OCI-M2 (cell line): Measurements from ENCODE around the gene ZNF45.
"Not testable (repeated sequence)": the region's sequence is repeated elsewhere in the genome, so short reads cannot be mapped to it uniquely, and the experiment has no call there.

Source experiments
- DNase-seq: peaks from one replicate; lab custom pipeline; 2025; ENCODE audit not compliant: unreplicated experiment; lab: John Stamatoyannopoulos, UW

ZNF45 gene

DNA sequence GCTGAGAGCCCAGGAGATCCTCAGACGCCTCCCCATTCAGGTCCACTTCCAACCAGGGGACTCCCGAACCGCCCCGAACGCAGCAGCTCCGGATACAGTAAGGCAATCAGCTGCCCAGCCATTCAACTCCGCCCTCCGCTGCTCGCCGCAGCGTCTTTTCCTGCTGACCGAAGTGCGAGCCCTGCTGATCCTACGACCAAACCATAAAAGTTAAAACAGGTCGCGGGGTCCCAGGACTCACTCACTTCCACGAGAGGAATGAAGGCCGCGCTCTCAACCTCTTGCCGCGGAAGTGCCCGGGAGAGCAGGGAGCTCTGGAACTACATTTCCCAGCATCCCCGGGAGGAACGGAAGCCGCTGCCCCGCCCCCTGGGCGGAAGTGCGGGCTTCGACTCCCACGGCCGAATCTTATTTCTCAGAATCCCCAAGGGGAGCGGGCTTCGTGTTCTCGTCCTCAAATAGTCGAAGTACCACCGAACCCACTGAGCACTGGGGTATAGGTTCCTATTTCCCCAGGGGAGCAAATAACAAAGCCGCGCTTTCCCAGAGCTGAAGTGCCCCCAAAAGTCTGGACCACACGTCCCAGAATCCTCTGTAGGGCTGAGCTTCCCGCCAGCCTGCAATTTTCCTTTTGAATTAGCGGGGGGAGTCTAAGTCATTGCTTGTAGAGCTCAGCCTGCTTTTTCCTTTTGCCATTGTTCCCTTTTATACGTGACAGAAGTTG lies at the start of gene ZNF45:
TSS of gene ZNF45 (minus strand) at position 298 of the 724 bp plus-strand sequence. CDS start 13,097 bp downstream, outside the sequence.
- peak; percentile 84 for DNase-seq

GRCh38 chr19:43984687-43985000 lies 49.6 kb upstream of the ZNF45 start:
- no peak for DNase-seq

DNA sequence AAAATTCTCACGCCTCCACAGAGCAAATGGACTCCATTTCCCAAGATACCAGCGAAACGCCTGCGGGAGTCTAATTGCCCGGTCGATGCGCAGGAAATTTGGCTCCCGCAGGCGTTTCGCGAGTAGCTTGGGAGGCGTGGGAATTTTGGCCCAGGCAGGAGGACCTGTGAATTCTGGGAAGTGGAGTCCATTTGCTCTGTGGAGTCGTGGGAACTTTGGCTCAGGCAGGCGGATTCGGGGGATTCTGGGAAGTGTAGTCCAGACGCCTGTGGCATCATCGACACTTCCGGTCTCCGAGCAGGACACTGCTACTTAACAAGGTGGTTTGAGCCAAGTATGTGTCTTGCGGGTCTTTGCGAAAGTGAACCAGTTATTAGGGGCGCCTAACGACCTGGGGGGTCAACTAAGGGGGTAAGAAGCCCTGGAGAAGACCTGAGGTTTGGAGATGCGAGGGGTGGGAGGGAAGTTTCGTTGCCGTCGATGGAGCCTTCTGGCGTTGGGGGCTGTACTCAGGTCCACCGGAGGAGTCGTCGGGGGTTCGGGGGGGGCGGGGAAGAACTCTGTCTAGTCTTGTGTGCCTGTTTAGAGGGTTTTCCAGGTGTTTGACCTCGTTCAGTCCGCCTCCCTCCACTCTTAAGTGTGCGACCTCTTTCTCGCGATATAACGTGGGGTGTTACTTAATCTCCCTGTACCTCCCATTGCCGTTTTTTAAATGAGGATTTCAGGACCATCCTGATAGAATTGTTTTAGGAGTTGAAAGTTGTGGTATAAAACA lies 49.0 kb upstream of the ZNF45 start, which contains the start of gene ZNF155:
TSS of gene ZNF155 (plus strand) at position 277 of the 775 bp plus-strand sequence. CDS start 4,356 bp downstream, outside the sequence.
- peak; percentile 80 for DNase-seq

GRCh38 chr19:43983544-43983911 lies 48.4 kb upstream of the ZNF45 start:
- DNase-seq = no peak

GRCh38 chr19:43976732-43977131 lies 41.6 kb upstream of the ZNF45 start:
- DNase-seq = no peak

DNA sequence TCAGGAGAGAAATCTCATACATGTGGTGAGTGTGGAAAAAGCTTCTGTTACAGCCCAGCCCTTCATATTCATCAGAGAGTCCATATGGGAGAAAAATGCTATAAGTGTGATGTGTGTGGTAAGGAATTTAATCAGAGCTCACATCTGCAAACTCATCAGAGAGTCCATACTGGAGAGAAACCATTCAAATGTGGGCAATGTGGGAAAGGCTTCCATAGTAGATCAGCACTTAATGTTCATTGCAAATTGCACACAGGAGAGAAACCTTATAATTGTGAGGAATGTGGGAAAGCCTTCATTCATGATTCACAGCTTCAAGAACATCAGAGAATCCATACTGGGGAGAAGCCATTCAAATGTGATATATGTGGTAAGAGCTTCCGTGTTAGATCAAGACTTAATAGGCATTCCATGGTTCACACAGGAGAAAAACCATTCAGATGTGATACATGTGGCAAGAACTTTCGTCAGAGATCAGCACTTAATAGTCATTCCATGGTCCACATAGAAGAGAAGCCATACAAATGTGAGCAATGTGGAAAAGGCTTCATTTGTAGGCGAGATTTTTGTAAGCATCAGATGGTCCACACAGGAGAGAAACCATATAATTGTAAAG lies 31.1 kb upstream of the ZNF45 start:
- DNase-seq = no peak

- no peak for DNase-seq
Observed at GRCh38 chr19:43960411-43960810, 25.3 kb upstream of the ZNF45 start.

- DNase-seq = no peak
Observed at GRCh38 chr19:43957891-43958290, 22.8 kb upstream of the ZNF45 start.

DNA sequence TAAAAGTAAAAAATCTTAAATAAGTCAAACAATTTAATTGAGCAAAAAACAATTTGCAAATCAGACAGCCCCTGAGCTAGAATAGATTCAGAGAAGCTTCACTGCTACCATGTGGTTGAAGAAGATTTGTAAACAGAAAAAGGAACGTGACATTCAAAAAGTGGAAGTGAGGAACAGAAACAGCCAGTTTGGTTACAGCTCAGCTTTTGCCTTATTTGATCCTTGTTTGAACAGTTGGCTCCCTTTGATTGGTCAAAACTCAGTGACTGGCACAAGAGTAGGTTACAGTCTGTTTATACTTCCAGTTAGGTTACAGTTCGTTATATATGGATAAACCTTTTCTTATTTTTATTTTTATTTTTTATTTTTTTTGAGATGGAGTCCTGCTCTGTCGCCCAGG lies 21.7 kb upstream of the ZNF45 start:
- DNase-seq = no peak

- DNase-seq = peak; percentile 94
Observed at GRCh38 chr19:43950834-43951645, 16.0 kb upstream of the ZNF45 start, which contains the start of gene ZNF221. TSS of gene ZNF221 (plus strand) at chr19:43951228. CDS start at chr19:43962727, 11,499 bp downstream.

GRCh38 chr19:43949803-43950202 lies 14.7 kb upstream of the ZNF45 start:
- not testable (repeated sequence) for DNase-seq

- DNase-seq = not testable (repeated sequence)
Observed at GRCh38 chr19:43947412-43947811, 12.3 kb upstream of the ZNF45 start.

GRCh38 chr19:43941209-43941608 lies 6.1 kb upstream of the ZNF45 start:
- no peak for DNase-seq

DNA sequence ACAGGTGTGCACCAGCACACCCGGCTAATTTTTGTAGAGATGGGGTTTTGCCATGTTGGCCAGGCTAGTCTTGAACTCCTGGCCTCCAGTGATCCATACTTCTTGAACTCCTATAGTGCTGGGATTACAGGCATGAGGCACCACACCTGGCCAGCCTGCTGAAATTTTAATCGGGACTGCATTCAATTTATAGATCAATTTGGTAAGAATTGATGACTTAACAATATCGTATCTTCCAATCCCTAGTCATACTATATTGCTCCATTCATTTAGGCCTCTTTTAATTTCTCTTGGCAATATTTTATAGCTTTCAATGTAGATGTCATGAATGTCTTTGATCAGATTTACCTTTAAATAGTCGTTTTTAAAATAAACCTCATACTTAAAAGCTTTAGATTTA lies 5.6 kb upstream of the ZNF45 start:
- no peak for DNase-seq

GRCh38 chr19:43939557-43940260 lies 4.6 kb upstream of the ZNF45 start:
- no peak for DNase-seq

DNA sequence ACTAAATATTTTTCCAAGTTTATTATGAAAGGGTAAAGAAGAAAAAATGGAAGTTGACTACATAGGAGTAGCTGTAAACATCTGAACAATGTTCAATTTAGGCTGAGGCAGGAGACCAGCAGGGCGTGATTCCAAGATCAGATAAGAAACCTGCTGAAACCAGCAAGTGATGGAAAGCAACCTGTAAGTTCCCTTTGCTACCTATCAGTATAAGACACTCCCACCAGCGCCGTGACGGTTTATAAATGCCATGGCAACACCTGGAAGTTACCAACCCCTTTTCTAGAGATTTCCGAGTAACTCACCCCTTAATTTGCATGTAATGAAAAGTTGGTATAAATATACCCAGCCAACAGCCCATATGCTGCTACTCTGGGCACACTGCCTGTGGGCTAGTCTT lies 1.1 kb upstream of the ZNF45 start:
- DNase-seq = no peak

DNA sequence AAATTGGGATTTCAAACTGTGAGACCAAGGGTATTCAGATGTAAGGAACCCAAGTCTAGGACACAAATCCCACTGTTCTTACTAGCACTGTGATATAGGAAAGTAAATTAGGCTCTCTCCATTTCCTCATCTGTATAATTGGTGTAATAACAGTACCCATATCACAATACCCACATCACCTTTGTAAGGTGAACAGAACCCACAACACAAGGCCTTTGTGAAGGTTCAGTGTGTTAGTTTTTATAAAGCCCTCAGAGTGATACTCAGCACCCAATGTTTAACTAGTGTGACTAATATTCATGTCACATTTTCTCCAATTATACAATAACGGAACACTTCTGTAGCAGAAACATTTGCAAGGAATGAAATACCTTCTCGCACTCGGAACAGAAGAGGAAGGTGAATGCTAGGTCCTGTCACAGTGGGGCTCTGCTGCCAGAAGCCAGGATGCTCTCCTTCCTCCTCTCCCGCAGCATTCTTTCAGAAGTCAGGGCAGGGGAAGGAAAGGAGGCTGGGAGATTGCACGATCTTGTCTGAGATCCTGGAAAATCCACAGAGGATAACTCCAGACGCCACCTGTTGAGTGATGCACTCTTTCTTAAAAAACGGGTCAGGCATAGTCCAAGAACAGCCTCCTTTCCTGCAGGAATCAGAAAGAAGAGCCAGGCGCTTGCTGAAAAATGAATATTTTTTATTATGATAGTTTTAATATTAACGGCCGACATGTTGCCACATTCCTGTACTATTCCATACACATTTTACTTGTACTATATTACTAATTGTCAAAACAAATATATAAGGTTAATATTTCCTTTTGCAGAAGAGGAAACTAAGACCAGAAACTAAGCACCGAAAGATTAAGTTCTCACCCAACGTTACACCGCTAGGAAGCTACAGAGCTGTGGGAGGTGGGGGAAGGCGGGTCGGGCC lies 762 bp downstream of the ZNF45 start:
- no peak for DNase-seq

- no peak for DNase-seq
Observed at GRCh38 chr19:43928820-43929219, 6.3 kb downstream of the ZNF45 start.

DNA sequence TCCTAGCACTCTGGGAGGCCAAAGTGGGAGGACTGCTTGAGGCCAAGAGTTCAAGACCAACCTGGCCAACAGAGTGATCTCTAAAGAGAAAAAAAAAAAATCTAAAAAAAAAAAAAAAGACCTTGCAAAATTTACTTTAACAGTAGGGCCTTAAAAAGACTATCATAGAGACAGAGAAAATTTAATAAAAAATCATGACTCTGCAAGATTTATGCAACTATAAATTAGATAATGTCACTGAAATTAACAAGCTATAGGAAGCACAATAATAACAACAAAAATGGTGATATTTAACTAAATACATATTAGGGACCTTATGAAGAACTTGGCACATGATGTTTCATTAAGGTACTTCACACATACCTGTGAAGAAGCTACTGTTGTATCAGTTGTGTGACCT lies 11.2 kb downstream of the ZNF45 start:
- no peak for DNase-seq
